ELR (cell line): ENCODE measurements around the gene CACNB2.

Source experiments
- DNase-seq: peaks from one replicate; pipeline ENCODE4 v3.0.0-alpha.2; 2015; ENCODE audit warnings: low read depth

CACNB2 gene

DNA sequence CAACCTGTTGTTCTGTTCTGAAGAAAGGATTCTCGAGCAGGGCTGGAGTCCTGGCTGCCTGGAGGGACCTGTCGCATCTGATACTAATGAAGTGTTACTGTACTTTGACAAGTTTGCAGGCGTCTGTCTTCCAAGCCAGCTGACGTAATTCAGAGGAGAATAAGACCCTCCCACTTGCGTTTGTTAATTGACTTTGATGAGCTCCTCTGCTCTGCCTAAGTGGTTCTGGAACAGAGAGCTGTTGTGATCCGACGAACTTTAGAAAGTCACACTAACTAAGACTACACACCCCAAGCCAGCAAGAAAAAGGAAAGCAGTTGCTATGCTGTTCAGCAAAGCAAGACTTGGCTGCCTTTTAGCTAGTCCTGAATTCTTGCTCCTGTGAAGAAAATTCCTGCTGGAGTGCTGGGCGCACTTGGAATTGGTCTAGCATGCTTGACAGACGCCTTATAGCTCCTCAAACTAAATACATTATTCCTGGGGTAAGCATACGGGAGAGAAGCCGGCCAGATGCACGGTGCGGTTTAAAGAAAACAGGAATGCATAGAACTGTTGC is 200.3 kb downstream of the CACNB2 start:
- DNase-seq, result peak; percentile 1

GRCh38 chr10:18341055-18341454 is 200.8 kb downstream of the CACNB2 start:
- no peak for DNase-seq

- DNase-seq, result no peak
Observed at GRCh38 chr10:18343573-18343972, 203.3 kb downstream of the CACNB2 start.

DNA sequence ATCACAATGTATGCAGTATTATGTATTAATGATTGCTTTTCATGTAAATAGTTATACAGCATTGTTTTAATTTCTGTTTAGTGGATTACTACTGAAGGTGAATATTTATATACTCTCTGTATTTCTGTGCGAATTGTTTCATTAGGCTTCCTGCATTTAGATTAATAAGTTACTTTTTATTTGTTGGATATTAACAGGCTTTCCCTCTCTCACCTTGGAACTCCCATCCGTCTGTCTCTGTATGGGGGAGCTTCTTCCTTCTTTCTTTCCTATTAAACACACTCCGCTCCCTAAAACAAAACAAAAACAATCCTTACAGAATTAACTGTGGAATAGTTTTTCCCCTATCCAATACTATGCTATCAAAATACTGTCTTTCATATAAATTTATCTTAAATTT is 205.1 kb downstream of the CACNB2 start:
- DNase-seq, result no peak

DNA sequence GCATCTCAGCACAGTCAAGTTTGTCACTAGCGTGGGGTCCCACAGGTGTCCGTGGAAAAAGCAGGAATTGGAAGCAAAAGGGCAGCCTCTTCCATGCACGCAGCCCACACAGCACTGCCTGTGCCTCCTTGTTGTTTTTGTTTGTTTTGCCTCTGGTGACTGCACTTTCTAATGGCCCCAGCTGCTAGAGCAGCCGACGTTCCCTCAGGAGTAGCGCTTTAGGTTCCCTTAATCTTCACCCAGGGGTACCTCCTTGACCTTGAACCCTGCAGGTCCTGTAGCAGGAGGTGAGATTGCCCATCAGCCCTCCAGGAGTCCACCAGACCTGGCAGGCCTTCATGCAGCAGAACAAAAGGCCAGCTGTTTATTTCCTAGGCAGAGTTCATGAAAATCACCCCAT is 210.1 kb downstream of the CACNB2 start:
- DNase-seq, result no peak

GRCh38 chr10:18351421-18351820 is 211.2 kb downstream of the CACNB2 start:
- no peak for DNase-seq

DNA sequence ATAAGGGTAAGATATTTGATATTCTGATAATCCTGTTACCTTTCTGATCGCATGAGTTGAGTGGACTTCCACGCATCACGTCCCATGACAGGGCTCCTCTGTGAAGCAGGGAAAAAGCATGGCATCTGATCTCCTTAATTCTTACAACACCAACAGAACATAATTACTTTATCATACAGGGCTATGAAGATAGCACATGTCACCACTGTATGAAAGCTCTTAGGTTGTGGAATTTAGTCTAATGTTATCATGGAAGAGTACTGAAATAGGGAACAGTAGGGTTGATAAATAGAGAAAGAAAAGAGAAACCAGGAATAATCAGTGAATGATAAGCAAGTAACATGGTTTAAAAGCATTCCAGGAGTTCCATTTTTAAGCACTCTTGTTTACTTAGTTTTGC is 212.0 kb downstream of the CACNB2 start:
- DNase-seq, result no peak

DNA sequence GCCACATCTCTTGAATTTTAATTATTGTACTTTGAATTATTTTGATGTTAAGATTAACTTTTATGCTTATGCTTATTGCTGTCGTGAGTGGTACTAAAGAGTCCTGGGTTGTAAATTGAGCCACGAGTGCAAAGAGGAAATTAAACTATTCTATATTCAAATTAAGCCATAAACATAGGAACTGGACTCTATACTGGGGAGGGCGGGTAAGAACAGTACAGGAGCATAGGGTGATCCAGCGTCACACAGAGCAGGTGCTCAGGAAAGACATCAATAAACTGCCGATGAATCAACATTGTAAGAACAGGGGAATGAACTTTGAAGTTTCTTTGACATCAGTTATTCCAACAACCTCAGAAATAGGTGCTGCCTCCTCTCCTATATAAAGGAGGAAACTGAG is 219.6 kb downstream of the CACNB2 start:
- no peak for DNase-seq

GRCh38 chr10:18362892-18363291 is 222.7 kb downstream of the CACNB2 start:
- no peak for DNase-seq

DNA sequence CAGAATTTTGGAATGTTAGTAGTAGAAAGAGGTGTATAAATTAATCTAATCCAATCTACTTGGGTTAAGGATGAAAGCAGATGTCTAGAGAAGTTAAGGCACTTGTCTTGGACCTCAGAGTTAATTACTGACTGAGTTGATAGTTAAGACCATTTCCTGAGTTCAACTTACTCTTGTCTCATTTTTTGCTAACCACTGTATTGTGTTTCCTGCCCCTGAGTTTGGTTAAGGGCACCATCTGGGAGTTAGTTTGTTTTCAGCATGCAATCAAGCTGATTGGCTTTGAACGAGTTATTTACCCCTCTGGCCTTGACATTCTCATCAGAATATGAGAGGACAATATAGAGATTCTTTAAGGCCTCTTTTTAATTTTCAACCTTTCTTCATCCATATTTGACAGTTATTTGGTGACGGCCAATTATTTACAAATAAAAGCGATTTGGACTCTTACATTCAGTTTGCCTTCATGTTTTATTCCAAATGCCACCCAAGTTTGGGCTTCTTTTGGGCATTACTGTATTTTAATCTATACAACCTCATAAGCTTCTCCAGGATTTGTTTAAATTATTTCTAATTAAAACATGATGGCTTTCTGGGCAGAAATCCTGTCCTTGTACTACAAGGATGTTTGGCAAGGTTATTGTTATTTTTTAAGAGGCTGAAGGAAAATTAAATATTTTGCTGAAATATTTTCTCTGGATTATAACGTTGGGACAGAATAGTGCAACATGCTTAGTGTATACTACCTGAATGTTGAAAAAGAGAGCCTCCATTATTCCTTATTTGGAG is 225.0 kb downstream of the CACNB2 start:
- DNase-seq, result no peak

- no peak for DNase-seq
Observed at GRCh38 chr10:18367840-18368239, 227.6 kb downstream of the CACNB2 start.

- no peak for DNase-seq
Observed at GRCh38 chr10:18368273-18368672, 228.0 kb downstream of the CACNB2 start.

DNA sequence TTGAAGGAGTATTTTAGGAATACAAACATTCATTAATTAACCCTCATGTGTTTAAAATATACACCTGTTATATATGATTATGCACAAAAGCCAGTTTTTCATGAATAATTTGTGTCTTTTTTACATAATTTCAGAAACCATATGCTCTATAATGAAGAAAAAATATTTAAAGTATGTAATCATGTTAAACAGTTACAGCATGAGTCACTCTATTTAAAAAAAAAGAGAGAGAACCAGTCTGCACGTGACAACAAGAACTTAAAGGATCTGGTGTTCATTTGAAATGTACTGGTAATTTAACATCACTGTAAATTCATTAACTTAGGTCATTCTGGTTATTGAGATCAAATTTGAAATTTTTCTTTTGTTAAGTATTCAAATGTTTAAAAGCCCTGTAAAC is 228.5 kb downstream of the CACNB2 start:
- DNase-seq, result peak; percentile 54

DNA sequence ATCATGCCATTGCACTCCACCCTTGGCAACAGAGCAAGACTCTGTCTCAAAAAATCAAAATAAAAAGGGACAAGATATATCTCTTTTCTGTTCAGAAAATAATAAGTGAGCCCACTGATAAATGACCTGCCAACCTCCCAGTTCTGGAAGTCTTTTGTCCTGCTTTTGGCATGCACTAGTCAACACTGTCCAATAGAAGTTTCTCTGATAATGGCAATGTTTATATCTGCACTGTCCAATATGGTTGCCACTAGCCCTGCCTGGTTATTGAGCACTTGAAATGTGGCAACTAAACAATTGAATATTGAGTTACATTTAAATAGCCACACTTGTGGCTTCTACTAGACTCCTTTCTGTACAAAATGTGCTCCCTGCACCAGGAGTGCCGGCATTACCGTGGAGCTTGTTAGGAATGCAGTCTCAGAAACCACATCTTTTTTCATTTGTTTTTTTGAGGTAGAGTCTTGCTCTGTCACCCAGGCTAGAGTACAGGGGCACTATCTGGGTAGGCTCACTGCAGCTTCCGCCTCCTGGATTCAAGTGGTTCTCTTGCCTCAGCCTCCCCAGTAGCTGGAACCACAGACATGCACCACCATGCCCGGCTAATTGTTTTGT is 229.7 kb downstream of the CACNB2 start:
- DNase-seq, result no peak

DNA sequence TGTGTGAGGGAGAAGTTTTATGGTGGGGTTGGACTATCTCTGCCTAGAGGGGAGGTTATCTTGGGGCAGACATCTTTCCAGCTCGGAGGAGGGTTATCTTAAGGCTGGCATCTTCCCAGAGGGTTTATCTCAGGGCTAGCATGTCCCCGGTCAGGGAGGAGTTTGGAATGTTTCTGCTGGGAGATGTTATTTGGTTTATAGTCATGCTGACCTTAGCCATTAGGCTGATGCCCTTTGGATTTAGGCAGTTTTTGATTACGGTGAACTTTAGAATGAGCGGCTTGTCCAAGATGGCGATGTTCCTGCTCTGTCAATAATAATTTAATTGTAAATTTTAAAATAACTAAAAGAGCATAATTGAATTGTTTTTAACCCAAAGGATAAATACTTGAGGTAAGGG is 236.4 kb downstream of the CACNB2 start:
- DNase-seq, result no peak

DNA sequence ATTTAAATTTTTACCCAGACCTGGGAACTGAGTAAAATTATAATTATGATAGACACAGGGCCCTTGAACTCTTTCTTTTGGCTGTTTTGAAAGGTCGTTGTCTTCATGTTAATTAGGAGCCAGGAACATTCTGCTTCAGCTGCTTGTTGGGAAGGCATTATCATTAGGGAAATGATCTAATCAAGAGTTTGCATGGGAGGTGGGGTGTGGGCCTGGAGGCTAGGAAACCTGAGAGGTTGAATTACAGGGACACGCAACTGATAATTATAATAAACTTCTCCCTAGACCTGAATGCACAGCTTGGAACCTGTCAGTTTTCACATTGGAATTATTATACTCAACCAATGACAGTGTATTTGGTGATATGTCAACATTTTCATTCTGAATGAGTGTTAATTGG is 237.7 kb downstream of the CACNB2 start:
- DNase-seq, result no peak

- DNase-seq, result no peak
Observed at GRCh38 chr10:18378766-18379165, 238.5 kb downstream of the CACNB2 start.

- DNase-seq, result no peak
Observed at GRCh38 chr10:18381679-18382078, 241.5 kb downstream of the CACNB2 start.

GRCh38 chr10:18397906-18398305 is 257.7 kb downstream of the CACNB2 start:
- no peak for DNase-seq

DNA sequence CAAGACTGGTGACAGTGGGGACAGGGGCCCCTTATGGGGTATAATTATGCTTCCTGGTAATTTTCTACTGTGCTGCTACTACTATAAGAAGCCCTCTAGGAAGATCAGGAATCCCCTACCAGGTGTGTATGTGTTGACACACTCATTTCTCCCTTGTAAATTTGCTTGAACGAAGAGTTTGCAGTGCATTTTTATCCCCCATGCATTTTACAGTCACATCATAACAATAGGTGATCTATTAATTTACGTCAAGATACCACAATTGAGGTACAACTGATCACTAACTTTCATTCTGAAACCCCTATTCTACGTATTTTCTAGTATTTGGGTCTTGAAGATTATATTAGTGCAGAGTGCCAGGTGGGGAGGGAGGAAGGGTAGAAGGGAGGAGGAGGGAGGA is 258.9 kb downstream of the CACNB2 start:
- no peak for DNase-seq

DNA sequence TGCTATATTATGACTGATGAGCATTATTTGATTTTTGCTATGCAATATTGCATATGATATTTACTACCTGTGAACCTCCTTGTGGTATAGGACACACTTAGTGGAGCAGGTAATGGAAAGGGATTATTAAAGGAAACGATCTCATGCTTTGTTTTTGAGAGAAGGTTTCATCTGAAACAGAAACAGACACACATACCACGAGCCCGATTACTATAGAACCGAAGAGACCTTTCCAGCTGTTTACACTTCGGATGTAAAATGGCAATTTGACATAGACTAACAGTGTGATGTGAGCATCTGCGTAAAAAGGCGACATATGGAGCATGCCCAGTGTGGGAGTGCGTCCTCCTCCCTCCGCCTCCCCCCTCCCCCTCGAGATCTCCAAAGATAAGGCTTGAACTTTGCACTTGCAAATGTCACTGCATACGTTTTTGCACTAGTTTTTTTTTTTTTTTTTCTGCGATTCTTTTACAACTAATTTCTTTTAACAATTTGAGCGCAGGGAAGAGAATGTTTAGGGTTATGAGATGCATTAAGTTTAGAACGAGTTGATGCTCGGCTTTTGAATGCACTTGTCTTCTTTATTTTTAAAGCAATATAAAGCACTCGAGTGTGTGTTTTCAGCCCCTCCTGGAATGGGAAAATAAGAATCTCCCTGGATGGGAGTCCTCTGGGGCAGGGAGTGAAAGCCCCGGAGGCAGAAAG is 260.1 kb downstream of the CACNB2 start:
- no peak for DNase-seq

GRCh38 chr10:18400906-18401245 is 260.7 kb downstream of the CACNB2 start:
- no peak for DNase-seq
